ENCODE results near the gene OGT. TPM values are rescaled to one million over a fixed set of nuclear protein-coding genes. Genes with fewer than 3 reads are reported as not detected.
A peak's percentile ranks its signal among the peaks of the same experiment; 100 is the strongest.

OGT gene
- total RNA-seq, 1 experiment from 2014 or later, result 282 TPM

DNA sequence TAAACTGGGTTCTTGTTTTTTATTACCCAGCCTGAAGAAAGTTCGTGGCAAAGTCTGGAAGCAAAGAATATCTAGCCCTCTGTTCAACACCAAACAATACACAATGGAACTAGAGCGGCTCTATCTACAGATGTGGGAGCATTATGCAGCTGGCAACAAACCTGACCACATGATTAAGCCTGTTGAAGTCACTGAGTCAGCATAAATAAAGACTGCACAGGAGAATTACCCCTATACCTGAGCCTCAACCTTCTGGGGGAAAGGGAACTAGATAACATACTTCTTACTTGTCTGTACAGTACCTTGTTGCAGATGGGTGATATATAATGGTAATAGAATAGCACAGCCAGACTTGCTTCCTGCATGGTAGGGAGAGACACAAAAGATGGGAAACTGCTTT is 40.7 kb downstream of the OGT start:
- no peaks in the 10 kb centered on the region for H3K9me3 Mint-ChIP-seq (ENCODE audit: unreplicated experiment)
- DNase-seq (ENCODE audit: unreplicated experiment), result no peak
- H3K36me3 Mint-ChIP-seq (ENCODE audit: insufficient read depth, unreplicated experiment), result peaks cover 79% of the 10 kb centered on the region
- H3K4me1 Mint-ChIP-seq (ENCODE audit: insufficient read depth, unreplicated experiment), result no peaks in the 10 kb centered on the region
- intact Hi-C loops (cut with micrococcal nuclease), result no loop called here
- ChIA-PET CTCF (interaction anchor here (0.6 kb wide), 1 partner anchor 11 kb away, joined by 3 read pairs; no protein-coding TSS in a partner anchor), POLR2A (interaction anchor here (1.7 kb wide), 1 partner anchor 41 kb away, joined by 7 read pairs; the partner anchor contains the start of gene OGT)
- peaks cover 27% of the 10 kb centered on the region for H3K27me3 Mint-ChIP-seq (ENCODE audit: insufficient read depth, unreplicated experiment)
- TF ChIP-seq, protein P1, sequence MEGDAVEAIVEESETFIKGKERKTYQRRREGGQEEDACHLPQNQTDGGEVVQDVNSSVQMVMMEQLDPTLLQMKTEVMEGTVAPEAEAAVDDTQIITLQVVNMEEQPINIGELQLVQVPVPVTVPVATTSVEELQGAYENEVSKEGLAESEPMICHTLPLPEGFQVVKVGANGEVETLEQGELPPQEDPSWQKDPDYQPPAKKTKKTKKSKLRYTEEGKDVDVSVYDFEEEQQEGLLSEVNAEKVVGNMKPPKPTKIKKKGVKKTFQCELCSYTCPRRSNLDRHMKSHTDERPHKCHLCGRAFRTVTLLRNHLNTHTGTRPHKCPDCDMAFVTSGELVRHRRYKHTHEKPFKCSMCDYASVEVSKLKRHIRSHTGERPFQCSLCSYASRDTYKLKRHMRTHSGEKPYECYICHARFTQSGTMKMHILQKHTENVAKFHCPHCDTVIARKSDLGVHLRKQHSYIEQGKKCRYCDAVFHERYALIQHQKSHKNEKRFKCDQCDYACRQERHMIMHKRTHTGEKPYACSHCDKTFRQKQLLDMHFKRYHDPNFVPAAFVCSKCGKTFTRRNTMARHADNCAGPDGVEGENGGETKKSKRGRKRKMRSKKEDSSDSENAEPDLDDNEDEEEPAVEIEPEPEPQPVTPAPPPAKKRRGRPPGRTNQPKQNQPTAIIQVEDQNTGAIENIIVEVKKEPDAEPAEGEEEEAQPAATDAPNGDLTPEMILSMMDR (IDR thresholded peaks at IDR 0.05; ENCODE audit: unreplicated experiment), result no peak
- BruUV-seq (replicated peaks), result no TSS peak
- no peak overlapping the region for H3K4me3 Mint-ChIP-seq (ENCODE audit: unreplicated experiment)
- H3K27ac Mint-ChIP-seq (ENCODE audit: low read depth, unreplicated experiment), result no peak overlapping the region

DNA sequence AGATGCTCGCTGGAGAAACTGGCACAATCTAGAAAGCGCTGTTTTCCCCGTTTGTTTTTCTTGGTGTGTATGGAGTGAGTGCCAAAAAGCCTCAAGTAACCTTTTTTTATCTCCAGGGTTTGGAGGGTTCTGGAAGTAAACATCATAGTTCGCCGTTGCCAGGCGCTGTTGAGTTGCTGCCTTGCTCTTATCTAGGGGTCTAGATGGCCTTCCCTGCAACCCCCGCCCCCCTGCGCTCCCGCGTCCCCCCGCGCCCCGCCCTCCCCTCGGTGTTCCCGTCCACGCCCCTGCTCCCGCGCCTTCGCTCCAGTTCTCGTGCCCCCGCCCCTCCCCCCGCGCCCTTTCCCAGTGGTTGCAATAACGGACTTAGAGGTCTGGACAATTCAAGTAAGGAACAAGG is 44.8 kb downstream of the OGT start:
- H3K4me3 Mint-ChIP-seq (ENCODE audit: unreplicated experiment), result no peak overlapping the region
- H3K27me3 Mint-ChIP-seq (ENCODE audit: insufficient read depth, unreplicated experiment), result peaks cover 33% of the 10 kb centered on the region
- H3K9me3 Mint-ChIP-seq (ENCODE audit: unreplicated experiment), result no peaks in the 10 kb centered on the region
- H3K36me3 Mint-ChIP-seq (ENCODE audit: insufficient read depth, unreplicated experiment), result peaks cover 60% of the 10 kb centered on the region
- H3K27ac Mint-ChIP-seq (ENCODE audit: low read depth, unreplicated experiment), result no peak overlapping the region
- DNase-seq (ENCODE audit: unreplicated experiment), result no peak
- no peaks in the 10 kb centered on the region for H3K4me1 Mint-ChIP-seq (ENCODE audit: insufficient read depth, unreplicated experiment)
- POLR2A ChIA-PET, result no interaction called here
- TF ChIP-seq, protein P1 (IDR thresholded peaks at IDR 0.05; ENCODE audit: unreplicated experiment), result no peak
- BruUV-seq (replicated peaks), result no TSS peak
- intact Hi-C loops (cut with micrococcal nuclease), result no loop called here
- CTCF ChIA-PET, result interaction anchor here (0.7 kb wide), 1 partner anchor 1222 kb away, joined by 3 read pairs; no protein-coding TSS in a partner anchor

- Mint-ChIP-seq H3K27ac (ENCODE audit: low read depth, unreplicated experiment) (no peak within 1 kb of the TSS), H3K9me3 (ENCODE audit: unreplicated experiment) (no peaks in the 10 kb centered on the region), H3K27me3 (ENCODE audit: insufficient read depth, unreplicated experiment) (peaks cover 38% of the 10 kb centered on the region), H3K36me3 (ENCODE audit: insufficient read depth, unreplicated experiment) (peaks cover 57% of the 10 kb centered on the region), H3K4me1 (ENCODE audit: insufficient read depth, unreplicated experiment) (no peaks in the 10 kb centered on the region), H3K4me3 (ENCODE audit: unreplicated experiment) (no peak within 1 kb of the TSS)
- intact Hi-C loops (cut with micrococcal nuclease), result no loop called here
- TF ChIP-seq, protein P1 (IDR thresholded peaks at IDR 0.05; ENCODE audit: unreplicated experiment), result no peak
- DNase-seq (ENCODE audit: unreplicated experiment), result no peak
- no TSS peak for BruUV-seq (replicated peaks)
- ChIA-PET POLR2A (no interaction called here), CTCF (no interaction called here)
Observed at GRCh38 chrX:71578253-71579135, 45.6 kb downstream of the OGT start, which contains the start of gene GCNA. TSS of gene GCNA (plus strand) at chrX:71578437. CDS start at chrX:71580822, 2,385 bp downstream.

- TF ChIP-seq, protein P1 (IDR thresholded peaks at IDR 0.05; ENCODE audit: unreplicated experiment), result no peak
- peaks cover 48% of the 10 kb centered on the region for H3K36me3 Mint-ChIP-seq (ENCODE audit: insufficient read depth, unreplicated experiment)
Observed at GRCh38 chrX:71579136-71579989, 46.5 kb downstream of the OGT start.

More at GRCh38 chrX:71579136-71579989, 46.5 kb downstream of the OGT start:
- no peaks in the 10 kb centered on the region for H3K9me3 Mint-ChIP-seq (ENCODE audit: unreplicated experiment)
- ChIA-PET POLR2A (no interaction called here), CTCF (no interaction called here)
- H3K27me3 Mint-ChIP-seq (ENCODE audit: insufficient read depth, unreplicated experiment), result peaks cover 38% of the 10 kb centered on the region
- intact Hi-C loops (cut with micrococcal nuclease), result no loop called here
- no peak overlapping the region for H3K4me3 Mint-ChIP-seq (ENCODE audit: unreplicated experiment)
- DNase-seq (ENCODE audit: unreplicated experiment), result no peak
- BruUV-seq (replicated peaks), result no TSS peak
- H3K27ac Mint-ChIP-seq (ENCODE audit: low read depth, unreplicated experiment), result peak overlapping the region; percentile 61
- no peaks in the 10 kb centered on the region for H3K4me1 Mint-ChIP-seq (ENCODE audit: insufficient read depth, unreplicated experiment)
